DOHH2 (cell line): ENCODE data around the gene PLK3.

ENCODE experiments used
- EZH2phosphoT487 ChIP-seq: fragments of 200-600 bp; sonication (generic); IDR thresholded peaks from 2 replicates; pipeline ENCODE4 v1.6.1; 2017; ENCODE audit warnings: borderline replicate concordance, mild to moderate bottlenecking, antibody characterized with exemption, low read length, moderate library complexity, mixed read lengths
- TF ChIP-seq, protein P1 (sequence below): fragments of 200-600 bp; sonication (generic); IDR thresholded peaks from one replicate; pipeline ENCODE4 v1.5.1; 2014; ENCODE audit warnings: antibody characterized with exemption, mild to moderate bottlenecking, low read depth, low read length; ENCODE audit not compliant: poor library complexity, severe bottlenecking

DNA sequence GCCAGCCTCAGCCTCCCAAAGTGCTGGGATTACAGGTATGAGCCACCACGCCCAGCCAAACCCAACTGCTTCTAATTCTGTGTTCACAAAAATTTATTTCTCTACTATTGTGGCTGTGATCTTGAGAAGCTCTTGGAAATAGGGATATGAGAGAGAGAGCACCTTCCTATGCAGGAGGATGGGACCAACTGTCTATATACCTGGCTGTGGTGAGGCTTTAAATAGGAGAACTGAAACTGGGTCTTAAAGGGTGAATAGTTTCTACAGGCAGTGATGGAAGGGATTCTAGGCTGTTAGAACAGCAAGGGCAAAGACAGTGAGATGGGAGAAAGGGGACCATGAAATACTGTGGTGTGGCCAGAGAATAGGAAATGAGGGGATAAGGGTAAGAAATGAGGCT is 51.1 kb downstream of the PLK3 start:
- TF ChIP-seq, protein P1, sequence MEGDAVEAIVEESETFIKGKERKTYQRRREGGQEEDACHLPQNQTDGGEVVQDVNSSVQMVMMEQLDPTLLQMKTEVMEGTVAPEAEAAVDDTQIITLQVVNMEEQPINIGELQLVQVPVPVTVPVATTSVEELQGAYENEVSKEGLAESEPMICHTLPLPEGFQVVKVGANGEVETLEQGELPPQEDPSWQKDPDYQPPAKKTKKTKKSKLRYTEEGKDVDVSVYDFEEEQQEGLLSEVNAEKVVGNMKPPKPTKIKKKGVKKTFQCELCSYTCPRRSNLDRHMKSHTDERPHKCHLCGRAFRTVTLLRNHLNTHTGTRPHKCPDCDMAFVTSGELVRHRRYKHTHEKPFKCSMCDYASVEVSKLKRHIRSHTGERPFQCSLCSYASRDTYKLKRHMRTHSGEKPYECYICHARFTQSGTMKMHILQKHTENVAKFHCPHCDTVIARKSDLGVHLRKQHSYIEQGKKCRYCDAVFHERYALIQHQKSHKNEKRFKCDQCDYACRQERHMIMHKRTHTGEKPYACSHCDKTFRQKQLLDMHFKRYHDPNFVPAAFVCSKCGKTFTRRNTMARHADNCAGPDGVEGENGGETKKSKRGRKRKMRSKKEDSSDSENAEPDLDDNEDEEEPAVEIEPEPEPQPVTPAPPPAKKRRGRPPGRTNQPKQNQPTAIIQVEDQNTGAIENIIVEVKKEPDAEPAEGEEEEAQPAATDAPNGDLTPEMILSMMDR: no peak
- no peak for TF ChIP-seq EZH2phosphoT487
